ENCODE data around the gene LPIN2. TPM values are rescaled to one million over a fixed set of nuclear protein-coding genes. Genes with fewer than 3 reads are reported as not detected.

The LPIN2 gene
- total and polyA plus RNA-seq, 2 of the 4 experiments (the other 2 are of a cell fraction): 16.2 to 21.9 TPM

GRCh38 chr18:3008541-3008940, 4.4 kb downstream of the LPIN2 start:
- Histone ChIP-seq H2BK20ac (ENCODE audit: low read depth, low read length) (no peak overlapping the region), H2BK15ac (ENCODE audit: low read depth, low read length) (no peak overlapping the region), H3K9me1 (ENCODE audit: insufficient read depth, low read length) (peaks cover 13% of the 10 kb centered on the region), H2AFZ (replicated peaks; ENCODE audit: low read length, poor library complexity) (no peak overlapping the region), H3K79me1 (ENCODE audit: low read depth in 1 of 2, low read length in 2 of 2) (peaks cover 34 to 62% of the 10 kb centered on the region in 2 experiments), H4K20me1 (ENCODE audit: insufficient read depth, low read length) (peaks cover 35% of the 10 kb centered on the region; the same call in 1 of the 2 replicates), H4K91ac (ENCODE audit: insufficient read depth, low read depth, low read length) (no peak overlapping the region), H3K4me1 (ENCODE audit: control insufficient read depth, insufficient read depth, low read length) (peaks cover 13% of the 10 kb centered on the region), H2BK120ac (ENCODE audit: low read depth, low read length) (no peak overlapping the region), H3K18ac (ENCODE audit: low read depth, low read length) (no peak overlapping the region), H3K23ac (ENCODE audit: low read depth, low read length) (no peak overlapping the region), H2AK5ac (ENCODE audit: low read depth, low read length) (no peak overlapping the region; the same call in 1 of the 2 replicates), H3K36me3 (ENCODE audit: control insufficient read depth, insufficient read depth, low read length) (peaks cover 25% of the 10 kb centered on the region), H4K5ac (ENCODE audit: low read depth, low read length) (no peak overlapping the region), H3K4me3 (ENCODE audit: insufficient read depth, low read depth, low read length) (no peak overlapping the region), H3K27me3 (ENCODE audit: control insufficient read depth, insufficient read depth, low read length) (no peaks in the 10 kb centered on the region), H3K9ac (ENCODE audit: low read depth, low read length) (no peak overlapping the region), H2AK9ac (replicated peaks; ENCODE audit: low read depth, low read length, poor library complexity) (no peak overlapping the region), H3K56ac (ENCODE audit: extremely low read depth, insufficient read depth, low read length) (no peak overlapping the region), H3K14ac (replicated peaks; ENCODE audit: low read depth, low read length) (no peak overlapping the region), H3K27ac (ENCODE audit: insufficient read depth, low read length) (peak overlapping the region; percentile 11; the same call in 1 of the 2 replicates), H4K8ac (ENCODE audit: low read depth in 2 of 2, low read length in 2 of 2) (peak overlapping the region in 1 of 2 experiments; percentile 53; a peak in 1 of 4 replicates), H3K4me2 (ENCODE audit: low read depth, low read length) (no peak overlapping the region), H3K9me3 (ENCODE audit: control insufficient read depth, insufficient read depth, low read length) (0 out of 2 replicates have a peak, but pooled peaks cover 3% of the 10 kb centered on the region), H3K4ac (ENCODE audit: low read depth, low read length) (no peak overlapping the region), H2BK5ac (ENCODE audit: low read depth, low read length, poor library complexity, severe bottlenecking) (no peak overlapping the region)
- dilution Hi-C loops (cut with HindIII; ENCODE audit: low sequenced_read_pairs, unreplicated experiment): no loop called here
- TF ChIP-seq RCOR1 (IDR thresholded peaks at IDR 0.05; ENCODE audit: insufficient replicate concordance, low read length) (peak; percentile 95), RFX5 (IDR thresholded peaks at IDR 0.05; ENCODE audit: low read depth, low read length) (no peak), NFE2L2 (IDR thresholded peaks at IDR 0.05; ENCODE audit: low read depth, low read length) (peak; percentile 67), RAD21 (IDR thresholded peaks at IDR 0.05; ENCODE audit: low read length) (no peak), CHD1 (IDR thresholded peaks at IDR 0.05; ENCODE audit: low read depth, low read length) (no peak), MAZ (IDR thresholded peaks at IDR 0.05; ENCODE audit: borderline replicate concordance, low read depth, low read length) (no peak), CEBPB (IDR thresholded peaks at IDR 0.05; ENCODE audit: low read depth, low read length) (peak; percentile 44; the same call in 1 of the 2 replicates), BHLHE40 (IDR thresholded peaks at IDR 0.05; ENCODE audit: low read depth, low read length) (peak; percentile 51), POLR2A (IDR thresholded peaks at IDR 0.05; ENCODE audit: low read depth, low read length) (no peak), FOS (IDR thresholded peaks at IDR 0.05; ENCODE audit: low read depth, low read length) (peak; percentile 73), MAFK (IDR thresholded peaks at IDR 0.05; ENCODE audit: low read depth, low read length) (peak; percentile 13; the same call in 1 of the 2 replicates)
- TF ChIP-seq, protein P1, sequence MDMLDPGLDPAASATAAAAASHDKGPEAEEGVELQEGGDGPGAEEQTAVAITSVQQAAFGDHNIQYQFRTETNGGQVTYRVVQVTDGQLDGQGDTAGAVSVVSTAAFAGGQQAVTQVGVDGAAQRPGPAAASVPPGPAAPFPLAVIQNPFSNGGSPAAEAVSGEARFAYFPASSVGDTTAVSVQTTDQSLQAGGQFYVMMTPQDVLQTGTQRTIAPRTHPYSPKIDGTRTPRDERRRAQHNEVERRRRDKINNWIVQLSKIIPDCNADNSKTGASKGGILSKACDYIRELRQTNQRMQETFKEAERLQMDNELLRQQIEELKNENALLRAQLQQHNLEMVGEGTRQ (IDR thresholded peaks at IDR 0.05; ENCODE audit: low read depth, low read length): no peak
- TF ChIP-seq, protein P2, sequence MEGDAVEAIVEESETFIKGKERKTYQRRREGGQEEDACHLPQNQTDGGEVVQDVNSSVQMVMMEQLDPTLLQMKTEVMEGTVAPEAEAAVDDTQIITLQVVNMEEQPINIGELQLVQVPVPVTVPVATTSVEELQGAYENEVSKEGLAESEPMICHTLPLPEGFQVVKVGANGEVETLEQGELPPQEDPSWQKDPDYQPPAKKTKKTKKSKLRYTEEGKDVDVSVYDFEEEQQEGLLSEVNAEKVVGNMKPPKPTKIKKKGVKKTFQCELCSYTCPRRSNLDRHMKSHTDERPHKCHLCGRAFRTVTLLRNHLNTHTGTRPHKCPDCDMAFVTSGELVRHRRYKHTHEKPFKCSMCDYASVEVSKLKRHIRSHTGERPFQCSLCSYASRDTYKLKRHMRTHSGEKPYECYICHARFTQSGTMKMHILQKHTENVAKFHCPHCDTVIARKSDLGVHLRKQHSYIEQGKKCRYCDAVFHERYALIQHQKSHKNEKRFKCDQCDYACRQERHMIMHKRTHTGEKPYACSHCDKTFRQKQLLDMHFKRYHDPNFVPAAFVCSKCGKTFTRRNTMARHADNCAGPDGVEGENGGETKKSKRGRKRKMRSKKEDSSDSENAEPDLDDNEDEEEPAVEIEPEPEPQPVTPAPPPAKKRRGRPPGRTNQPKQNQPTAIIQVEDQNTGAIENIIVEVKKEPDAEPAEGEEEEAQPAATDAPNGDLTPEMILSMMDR (conservative IDR thresholded peaks at IDR 0.05; ENCODE audit: low read depth, low read length): no peak
- DNase-seq (peak; percentile 95), ATAC-seq (ENCODE audit: low read depth) (peak; percentile 50)
- BruUV-seq (replicated peaks): no TSS peak
- intact Hi-C loops (cut with micrococcal nuclease): loop anchor here (2.0 to 10.0 kb wide), 2 partner anchors 20 to 54 kb away; no protein-coding TSS in a partner anchor
- CTCF ChIA-PET: interaction anchor here (0.6 to 1.5 kb wide), 2 partner anchors 54 to 320 kb away, joined by 4 read pairs; no protein-coding TSS in a partner anchor
- WGBS, 2 experiments (ENCODE audit: extremely low coverage in 2 of 2, insufficient read length in 1 of 2): 0% methylated on average over 1 of the region's 4 CpGs; no CpG with 5 or more reads in 1 of the 2 experiments
- in situ Hi-C loops (cut with MboI; ENCODE audit: low sequenced_read_pairs): no loop called here
- POLR2A ChIA-PET (ENCODE audit: unreplicated experiment): no interaction called here

All from IMR-90 (cell line).